ENCODE results near the gene PRIMA1.

Gene PRIMA1

DNA sequence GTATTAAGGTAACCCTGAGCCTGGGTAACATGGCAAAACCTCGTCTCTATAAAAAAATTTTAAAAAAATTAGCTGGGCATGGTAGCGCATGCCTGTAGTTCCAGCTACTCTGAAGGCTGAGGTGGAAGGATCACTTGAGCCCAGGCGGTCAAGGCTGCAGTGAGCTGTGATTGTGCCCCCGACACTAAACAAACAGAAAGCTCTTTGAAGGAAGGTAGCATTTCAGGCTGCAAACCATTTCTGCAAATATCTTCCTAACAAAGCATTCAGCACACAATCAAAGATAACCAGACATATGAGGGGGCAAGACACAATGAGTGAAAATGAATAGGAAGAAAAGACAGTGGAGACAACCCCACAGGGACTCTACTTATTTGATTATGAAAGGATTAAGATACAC is 118.7 kb downstream of the PRIMA1 start:
- TF ChIP-seq, protein P1, sequence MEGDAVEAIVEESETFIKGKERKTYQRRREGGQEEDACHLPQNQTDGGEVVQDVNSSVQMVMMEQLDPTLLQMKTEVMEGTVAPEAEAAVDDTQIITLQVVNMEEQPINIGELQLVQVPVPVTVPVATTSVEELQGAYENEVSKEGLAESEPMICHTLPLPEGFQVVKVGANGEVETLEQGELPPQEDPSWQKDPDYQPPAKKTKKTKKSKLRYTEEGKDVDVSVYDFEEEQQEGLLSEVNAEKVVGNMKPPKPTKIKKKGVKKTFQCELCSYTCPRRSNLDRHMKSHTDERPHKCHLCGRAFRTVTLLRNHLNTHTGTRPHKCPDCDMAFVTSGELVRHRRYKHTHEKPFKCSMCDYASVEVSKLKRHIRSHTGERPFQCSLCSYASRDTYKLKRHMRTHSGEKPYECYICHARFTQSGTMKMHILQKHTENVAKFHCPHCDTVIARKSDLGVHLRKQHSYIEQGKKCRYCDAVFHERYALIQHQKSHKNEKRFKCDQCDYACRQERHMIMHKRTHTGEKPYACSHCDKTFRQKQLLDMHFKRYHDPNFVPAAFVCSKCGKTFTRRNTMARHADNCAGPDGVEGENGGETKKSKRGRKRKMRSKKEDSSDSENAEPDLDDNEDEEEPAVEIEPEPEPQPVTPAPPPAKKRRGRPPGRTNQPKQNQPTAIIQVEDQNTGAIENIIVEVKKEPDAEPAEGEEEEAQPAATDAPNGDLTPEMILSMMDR (IDR thresholded peaks at IDR 0.05; ENCODE audit: low read depth, low read length), result no peak

More for the DNA sequence above, 118.7 kb downstream of the PRIMA1 start:
- DNase-seq (ENCODE audit: extremely low read depth, low read depth), result no peak
